ENCODE data around the gene CDC40.

The CDC40 gene

DNA sequence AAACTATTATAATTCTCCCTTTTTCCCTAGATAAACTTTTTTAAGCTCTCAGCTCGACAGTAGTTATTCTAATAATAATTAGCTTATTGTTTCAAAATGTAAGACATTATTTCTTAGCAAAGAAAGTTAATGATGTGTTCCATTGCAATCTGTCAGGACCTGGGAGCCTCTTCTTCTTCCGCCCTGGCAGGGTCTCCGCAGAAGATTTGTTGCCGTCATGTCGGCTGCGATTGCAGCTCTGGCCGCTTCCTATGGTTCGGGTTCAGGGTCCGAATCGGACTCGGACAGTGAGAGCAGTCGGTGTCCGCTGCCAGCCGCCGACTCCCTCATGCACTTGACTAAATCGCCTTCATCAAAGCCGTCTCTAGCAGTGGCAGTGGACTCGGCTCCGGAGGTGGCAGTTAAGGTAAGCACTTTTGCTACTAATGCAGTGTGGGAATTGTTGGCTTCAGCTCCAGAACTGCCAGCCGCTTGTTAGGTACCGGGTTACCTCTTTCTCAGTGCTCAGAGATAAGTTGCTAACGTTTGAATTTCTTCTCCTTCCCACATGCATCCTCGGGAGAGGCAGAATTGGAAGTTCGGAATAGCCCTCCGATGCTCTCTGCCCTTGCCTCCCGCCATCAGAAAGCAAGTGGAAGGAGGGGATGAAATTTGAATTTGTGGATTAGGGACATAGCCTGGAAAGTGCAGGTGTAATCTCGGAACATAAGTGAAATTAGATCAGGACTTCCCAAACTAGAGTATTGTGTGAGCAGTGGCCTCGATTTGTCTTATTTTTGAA, at the start of gene CDC40:
Gene CDC40, plus strand, starts transcription at position 200 of the 781 bp plus-strand sequence. Its CDS starts 18 bp downstream, at position 218.
- peak; percentile 36 for DNase-seq (ENCODE audit: low read depth)

DNA sequence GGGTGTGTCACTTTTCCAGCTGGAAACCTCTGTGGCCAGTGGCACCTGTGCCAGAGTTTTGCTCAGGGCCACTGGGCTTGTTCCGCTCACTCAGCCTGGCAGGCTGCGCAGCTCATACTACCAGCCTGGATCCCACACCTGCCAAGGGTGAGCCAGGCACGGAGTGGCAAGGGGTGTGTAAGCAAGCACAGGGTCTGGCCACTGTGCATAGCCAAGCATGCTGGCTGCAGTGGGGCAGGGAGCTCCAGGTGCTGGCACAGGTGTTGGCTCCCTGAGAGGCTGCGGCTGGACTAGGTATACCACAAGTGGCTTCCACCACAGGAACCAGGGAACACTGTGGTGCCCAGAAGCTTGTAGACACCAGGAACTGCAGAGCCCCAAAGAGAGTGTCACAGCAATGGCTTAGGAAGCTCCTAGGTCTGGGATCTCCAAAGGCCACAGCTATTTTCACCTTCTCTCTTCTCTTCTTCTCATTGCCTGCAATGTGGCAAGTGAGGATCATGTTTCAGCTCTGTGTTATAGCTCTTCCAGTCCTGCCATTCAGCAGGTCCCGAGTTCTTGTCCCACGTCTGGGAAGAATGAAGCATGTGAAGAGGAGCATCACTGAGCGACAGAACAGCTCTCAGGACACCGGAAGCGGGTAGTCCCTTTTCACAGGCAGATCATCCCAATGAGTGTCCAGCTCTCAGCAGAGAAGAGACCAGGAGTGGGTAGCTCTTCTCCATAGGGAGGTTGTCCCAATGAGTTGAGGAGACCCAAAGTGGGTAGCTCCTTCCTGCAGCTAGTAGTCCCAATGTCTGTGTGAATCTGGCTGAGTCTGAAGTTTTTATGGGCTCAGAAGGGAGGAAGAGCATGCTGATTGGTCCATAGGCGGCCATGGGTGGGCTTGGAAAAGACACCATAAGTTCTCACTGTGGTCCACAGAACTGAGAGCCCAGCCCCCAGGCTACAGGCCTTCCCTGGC, 42.0 kb upstream of the CDC40 start:
- no peak for DNase-seq (ENCODE audit: low read depth)

DNA sequence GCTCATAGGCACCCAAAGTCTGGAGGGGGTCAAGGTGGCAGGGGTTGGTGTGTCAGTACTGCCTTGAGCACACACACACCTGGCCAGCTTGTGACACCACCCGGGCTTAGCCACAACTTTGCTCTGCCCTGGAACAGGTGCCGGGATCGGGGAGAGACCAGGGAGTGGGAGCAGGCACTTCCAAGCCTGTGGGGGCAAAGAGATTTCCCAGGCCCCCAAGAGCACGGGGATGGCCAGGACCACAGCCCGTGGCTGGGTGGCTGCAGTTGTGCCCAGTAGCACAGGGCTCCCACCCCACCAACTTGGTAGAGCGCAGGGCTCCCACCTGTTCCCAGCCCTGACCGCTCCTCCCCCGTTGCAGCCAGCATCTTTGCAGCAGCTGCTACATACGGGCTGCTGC, 41.2 kb upstream of the CDC40 start:
- DNase-seq (ENCODE audit: low read depth): no peak

DNA sequence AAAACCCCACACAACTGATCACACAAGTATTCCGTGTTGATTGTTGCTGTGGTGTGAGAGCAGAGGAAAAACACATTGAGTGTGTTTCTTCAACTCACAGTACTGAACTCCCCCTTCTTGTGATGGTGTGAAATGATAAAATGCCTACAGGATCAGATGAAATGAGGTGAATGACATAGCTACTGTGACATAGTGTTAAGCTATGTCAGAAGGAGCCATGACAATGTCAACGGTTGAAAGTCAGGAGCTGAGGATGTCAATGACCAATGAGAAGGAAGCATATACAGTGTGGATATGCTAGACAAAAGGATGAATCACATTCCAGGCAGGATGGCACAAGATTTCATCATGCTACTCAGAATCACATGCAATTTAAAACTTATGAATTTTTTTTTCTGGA, 39.6 kb upstream of the CDC40 start:
- DNase-seq (ENCODE audit: low read depth): no peak

DNA sequence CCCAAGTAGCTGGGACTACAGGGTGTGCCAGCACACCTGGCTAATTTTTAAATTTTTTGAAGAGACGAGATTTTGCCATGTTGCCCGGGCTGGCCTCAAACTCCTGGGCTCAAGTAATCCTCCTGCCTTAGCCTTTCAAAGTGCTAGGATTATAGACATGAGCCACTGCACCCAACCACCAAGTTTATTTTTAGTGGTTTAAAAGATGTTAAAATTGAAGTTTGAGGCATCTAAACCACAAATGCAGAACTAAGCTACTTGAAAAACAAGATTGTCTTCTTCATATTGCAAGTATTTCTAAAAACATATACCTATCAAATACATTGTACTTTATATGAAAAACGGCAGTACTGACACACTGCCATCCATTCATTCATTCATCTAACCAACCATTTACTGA, 32.4 kb upstream of the CDC40 start:
- DNase-seq (ENCODE audit: low read depth): no peak

DNA sequence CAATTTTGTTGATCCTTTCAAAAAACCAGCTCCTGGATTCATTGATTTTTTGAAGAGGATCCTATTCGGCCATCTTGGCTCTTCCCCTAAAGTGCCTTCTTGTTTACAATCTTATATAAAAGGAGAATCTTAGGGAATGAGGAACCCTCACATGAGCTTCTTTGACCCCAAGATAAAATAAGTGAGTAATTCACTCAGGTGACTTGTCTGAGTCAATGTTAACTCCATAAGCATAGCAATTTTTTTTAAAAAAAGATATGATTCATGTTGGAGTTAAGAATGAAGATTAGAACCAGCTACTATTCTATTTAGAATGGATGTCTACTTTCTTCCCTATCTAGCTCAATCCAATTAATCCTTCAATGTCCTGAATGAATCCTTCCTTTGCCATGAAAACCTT, 21.7 kb upstream of the CDC40 start:
- DNase-seq (ENCODE audit: low read depth): no peak

DNA sequence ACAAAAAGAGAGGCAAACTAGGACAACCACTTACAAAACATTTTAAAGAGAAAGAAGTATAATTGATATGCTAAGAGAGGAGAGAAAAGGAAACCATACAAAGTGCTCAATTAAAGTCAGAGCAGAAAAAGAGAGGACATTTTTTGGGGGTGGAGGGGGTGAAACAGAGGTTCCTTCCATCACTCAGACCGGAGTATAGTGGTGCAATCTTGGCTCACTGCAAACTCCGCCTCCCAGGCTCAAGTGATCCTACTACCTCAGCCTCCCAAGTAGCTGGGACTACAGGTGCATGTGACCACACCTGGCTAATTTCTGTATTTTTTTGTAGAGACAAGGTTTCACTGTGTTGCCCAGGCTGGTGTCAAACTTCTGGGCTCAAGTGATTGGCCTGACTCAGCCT, 10.1 kb upstream of the CDC40 start:
- DNase-seq (ENCODE audit: low read depth): no peak

DNA sequence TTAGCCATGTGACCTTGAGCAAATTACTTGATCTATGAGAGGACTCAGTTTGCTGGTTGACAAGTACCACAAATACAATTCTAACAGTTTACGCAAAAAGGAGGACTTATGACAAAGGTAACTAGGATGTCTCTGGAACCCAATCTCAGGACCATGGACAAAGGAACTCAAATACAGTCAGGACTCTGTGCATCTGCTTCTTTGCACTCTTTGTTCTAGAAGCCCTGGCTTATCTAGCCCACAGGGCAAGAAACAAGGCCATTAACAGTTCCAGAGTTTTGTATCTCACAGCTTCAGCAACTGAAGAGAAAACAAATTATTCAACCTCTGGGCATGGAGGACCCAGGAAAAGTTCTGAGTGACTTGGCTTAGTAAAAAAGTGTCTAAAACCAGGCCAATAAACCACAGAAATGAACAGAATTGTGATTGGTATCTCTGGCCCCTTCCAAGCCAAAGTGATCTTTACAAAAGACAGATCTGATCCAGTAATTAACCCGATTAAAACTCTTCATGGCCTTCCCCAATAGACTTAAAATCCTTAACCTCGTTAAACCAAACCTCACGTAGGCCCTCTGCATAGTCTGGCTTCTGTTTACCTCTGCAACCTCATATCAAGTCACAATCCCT, 6.6 kb upstream of the CDC40 start:
- DNase-seq (ENCODE audit: low read depth): no peak

DNA sequence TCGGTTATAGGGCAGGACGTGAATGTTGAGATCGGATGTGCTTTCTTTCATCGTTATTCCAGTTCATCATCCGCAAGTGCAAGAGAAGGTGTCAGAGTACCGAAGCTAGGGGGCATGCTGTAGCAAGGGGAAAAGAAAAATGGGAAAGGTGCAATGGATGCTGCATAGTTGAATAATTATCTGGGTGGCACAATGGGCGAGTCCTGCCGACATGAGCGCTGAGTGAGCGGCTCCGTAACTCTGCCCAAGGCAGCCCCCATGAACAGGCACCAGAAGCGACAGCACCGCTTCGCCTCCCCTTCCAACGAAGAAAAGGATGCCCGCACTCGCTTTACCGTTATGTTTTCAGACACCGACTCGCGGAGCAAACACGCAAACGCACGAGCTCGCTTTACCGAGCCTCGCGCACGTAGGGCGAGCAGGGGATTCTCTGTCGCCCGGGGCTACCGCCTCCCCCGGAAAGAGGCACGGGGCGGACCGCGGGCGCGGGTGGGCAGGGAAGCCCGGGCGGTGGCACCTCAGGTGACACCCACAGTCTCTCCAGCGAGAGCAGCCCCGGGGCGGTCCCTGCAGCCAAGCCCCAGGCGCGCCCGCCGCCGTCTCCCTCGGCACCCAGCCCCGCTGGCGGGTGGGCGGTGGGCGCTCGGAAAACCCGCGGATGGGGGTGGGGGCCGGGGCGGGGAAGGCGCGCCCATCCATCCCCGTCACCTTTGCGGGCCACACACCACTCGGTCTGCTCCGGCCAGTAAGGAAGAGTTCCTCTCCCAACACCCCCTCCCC, 1.4 kb upstream of the CDC40 start:
- DNase-seq (ENCODE audit: low read depth): peak; percentile 41

DNA sequence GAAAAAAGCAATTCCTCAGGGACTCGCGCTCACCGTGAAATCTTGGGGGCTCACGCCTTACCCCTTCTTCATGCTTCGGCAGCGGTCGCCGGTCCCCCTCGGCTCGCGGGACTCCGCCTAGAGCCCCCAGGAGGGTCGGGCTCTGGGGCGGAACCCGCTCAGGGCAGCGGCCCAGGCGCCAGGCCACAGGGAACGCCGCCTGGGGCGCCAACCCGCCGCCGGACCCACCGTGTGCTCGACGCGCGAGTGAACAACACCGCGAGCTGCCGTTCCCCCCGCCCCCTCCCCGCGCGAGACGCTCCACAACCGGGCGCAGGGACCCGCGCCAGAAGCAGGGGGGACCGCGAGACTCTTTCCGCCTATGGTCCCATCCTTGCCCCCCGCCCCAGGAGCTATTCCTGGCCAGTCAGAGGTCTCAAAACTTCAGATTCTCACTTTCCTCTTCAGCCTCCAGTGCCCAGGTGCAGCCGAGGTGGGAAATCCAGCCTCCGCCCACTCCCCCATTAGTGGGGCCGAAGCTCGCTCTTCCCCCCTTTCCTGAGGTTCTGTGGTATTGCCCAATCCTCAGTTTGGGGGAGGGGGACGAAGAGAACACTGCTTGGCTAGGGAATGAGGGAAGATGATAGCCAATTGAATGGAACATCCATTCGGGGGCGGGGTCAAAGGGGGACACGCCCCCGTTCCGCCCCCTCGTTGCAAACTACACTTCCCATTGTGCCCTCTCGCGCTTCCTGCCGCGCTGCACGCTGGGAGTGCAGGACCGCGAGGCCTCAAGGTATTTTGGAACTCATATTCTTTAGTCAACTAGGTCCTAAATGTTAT, 610 bp upstream of the CDC40 start, which contains the start of gene WASF1:
Gene WASF1, minus strand, starts transcription at position 265 of the 822 bp plus-strand sequence. CDS start 52,069 bp downstream, outside the sequence.
- DNase-seq (ENCODE audit: low read depth): peak; percentile 85

DNA sequence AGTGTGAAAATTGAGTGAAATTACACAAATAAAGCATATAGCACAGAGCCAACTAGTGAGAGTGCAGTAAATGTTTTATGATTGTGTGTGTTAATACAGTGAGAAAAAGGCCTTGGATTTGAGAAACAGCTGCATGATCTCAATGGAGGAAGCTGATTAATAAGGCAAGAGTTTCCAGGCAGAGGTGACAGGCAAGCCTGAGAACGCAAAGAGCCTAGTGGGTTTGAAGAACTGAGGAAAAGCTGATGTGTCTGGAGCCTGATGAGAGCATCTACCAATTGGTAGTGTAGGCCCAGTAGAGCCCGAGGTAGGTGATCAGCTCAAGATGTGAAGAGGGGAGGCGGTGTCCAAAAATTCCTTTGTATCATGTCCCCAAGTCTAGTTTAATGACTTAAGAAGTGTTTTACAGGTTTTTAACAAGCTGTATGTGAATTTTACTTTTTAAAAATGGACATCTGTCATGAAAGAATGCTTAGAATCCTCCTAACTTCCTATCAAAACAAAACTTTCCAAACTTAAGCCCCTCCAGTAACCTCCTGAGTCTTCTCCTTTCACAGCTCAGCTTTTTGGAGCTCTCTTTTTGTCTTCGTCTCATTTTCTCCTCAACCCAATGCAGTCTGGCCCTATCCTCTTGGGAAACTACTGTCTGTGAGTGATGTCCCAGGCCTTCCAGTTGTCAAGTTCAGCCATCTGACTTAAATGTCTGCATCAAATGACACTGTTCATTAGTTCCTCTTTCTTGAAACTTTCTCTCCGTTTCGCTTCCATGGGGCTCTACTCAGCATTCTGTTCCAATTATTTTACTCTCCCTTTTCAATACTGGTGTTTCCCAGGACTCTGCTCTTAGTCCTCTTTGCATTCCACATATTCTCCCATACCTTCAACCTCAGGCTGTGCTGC, 1.2 kb downstream of the CDC40 start:
- DNase-seq (ENCODE audit: low read depth): no peak

DNA sequence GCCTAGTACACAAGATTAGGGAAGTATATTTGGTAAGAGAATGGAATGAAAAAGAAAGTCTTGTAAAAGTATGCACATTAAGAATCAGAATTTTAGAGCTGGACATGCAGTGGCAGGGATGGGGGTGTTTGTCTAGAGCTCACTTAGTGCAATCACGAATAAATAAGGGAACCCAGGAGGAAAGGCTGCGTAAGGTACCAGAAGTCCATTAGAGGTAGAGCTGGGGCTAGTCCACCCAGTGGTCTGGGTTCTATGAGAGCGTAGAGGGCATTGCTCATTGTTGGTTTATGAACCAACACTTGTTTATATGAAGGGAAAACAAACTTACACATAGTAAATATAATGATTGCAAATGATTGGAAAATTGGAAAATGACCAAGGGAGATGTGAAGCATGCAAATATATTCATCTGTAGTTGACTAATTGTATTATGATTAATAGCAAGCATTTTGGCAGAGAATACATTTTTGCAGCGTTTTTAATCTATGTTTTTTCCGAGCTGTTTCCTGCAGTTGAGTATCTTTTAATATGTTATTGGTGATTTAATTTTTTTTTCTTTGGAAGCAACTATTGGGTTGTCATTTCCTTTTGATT, 3.2 kb downstream of the CDC40 start:
- DNase-seq (ENCODE audit: low read depth): no peak

DNA sequence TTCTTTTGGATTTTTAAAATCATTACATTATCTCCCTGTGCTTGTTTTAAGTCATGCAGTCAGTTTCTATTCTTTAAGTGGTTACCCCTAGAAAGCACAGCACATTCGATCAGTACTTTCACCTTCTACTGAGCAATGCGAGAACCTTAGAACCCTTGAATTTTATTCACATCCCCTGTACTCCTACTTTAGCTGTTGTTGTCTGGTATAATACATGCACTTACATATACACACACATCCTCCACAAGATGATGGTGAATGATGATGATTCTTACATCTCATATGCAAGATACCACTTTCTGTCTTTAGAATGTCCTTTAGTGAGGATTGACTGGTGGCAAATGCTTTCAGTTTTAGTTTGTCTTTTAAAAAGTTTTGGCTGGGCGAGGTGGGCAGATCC, 5.7 kb downstream of the CDC40 start:
- no peak for DNase-seq (ENCODE audit: low read depth)

DNA sequence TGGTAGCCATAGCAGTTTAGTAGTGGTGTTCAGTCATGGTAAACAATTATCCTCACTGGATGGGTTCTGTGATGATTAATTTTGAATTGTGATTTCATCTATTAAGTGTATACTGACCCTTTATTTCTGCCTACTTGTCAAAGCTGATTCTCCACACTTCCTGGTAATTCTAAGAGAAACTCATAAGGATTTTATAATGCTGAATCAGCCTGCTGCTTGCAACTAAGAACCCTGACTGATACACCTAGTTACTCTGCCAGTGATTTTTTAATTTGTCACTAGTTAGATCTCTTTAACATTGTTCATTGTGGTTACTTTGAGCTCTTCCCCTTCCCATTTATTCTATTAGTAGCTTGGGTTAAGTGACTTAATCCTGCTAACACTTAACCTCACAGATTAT, 8.6 kb downstream of the CDC40 start:
- no peak for DNase-seq (ENCODE audit: low read depth)

DNA sequence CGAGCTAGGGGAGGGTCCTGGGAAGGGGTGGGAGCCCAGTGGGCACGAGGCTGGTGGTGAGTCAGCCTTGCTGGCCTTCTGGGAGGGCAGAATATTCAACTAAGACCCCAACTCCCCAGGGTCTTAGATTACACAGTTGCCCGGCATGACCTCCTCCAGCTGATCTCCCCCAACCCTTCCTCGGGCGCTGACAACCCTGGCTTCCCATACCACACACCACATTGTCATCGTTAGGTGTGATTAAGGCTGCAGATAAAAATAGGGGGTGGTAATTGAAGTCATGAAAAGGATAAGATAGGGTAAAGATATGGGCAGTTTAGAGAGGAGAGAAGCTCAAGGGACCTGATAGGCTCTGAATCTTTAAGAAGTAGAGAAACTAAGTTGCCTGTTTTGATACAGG, 10.5 kb downstream of the CDC40 start:
- no peak for DNase-seq (ENCODE audit: low read depth)

DNA sequence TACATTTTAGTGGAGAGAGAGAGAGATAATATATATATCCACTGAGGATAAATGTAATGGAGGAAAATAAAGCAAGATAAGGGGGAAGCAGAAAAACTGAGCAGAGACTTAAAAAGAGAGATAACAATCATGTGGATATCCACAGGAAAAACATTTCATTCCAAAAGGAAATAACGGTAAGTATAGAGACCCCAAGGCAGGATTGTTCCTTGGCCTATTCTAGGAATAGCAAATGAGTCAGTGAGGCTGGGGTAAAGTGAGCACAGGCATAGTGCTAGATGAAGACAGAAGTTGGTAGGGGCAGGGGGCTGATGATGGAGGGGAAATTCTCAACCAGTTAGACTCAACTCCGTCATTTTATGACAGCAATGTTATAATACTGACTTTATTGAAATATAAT, 11.2 kb downstream of the CDC40 start:
- DNase-seq (ENCODE audit: low read depth): no peak

DNA sequence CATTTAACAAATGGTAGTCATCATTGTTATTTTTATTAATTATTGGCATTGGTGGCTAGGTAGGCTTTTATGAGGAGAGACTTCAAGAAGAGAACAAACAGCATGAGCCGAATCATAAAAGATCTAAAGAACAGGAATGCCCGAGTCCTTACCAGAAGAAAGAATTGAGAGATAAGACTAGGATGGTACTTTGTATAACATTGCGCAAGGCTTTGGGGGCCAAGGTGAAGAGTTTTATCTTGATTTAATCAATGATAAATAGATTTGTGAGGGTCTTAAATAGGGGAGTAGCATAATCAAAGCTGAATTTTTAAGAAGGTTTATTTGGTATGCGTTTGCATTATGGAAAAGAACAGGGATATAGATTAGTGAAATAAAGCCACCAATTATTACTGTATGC, 15.4 kb downstream of the CDC40 start:
- no peak for DNase-seq (ENCODE audit: low read depth)

DNA sequence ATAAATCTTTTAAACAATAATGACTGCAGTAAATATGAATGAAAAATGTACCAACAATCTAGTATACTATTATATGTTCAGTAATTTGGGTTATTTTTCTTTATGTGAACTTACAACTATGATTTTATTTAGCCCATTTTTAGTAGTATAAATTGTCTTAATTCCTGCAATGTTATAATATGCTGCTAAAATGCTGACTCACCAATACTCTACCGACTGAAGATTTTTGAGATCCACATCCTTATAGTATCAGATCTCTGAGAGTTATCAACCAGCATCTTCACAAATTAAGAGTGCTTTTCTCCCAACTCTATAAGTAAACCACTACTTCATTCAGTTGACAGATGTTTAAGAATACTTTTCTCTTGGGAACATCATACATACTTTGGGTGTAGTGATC, 16.6 kb downstream of the CDC40 start:
- no peak for DNase-seq (ENCODE audit: low read depth)

DNA sequence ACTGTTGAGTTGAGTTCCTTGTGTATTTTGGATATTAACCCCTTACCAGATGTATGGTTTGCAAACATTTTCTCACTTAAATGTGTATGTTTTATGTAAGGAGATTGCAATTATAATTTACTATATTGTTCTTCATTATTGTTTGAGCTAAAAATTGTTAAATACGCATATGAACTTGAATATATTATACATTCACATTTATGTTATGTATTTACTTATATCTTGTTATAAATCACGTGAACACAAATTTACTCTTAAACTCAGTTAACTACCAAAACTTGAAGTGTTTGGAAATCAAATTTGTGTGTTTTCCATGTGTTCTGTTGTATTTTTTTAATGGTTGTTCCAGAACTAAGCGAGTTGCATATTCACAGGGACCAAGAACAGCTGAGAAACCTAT, 18.3 kb downstream of the CDC40 start:
- DNase-seq (ENCODE audit: low read depth): no peak

All from activated gamma-delta T cell treated with anti-CD3 and anti-CD28 coated beads, Interleukin-2, amount 50 U/mL, for 16 hours (primary cell).